ENCODE data around the gene LRRC51.
"Not testable (repeated sequence)": the region's sequence is repeated elsewhere in the genome, so short reads cannot be mapped to it uniquely, and the experiment has no call there.

The LRRC51 gene

GRCh38 chr11:72140661-72141060, 60.0 kb downstream of the LRRC51 start:
- no peak for DNase-seq (ENCODE audit: low spot score)

- DNase-seq (ENCODE audit: low spot score): peak; percentile 88
Measured at GRCh38 chr11:72141066-72141465, 60.4 kb downstream of the LRRC51 start.

GRCh38 chr11:72142086-72142485, 61.4 kb downstream of the LRRC51 start:
- not testable (repeated sequence) for DNase-seq (ENCODE audit: low spot score)

GRCh38 chr11:72142543-72142942, 61.9 kb downstream of the LRRC51 start:
- not testable (repeated sequence) for DNase-seq (ENCODE audit: low spot score)

- peak; percentile 47 for DNase-seq (ENCODE audit: low spot score)
Measured at GRCh38 chr11:72144807-72145565, 64.3 kb downstream of the LRRC51 start.

All from AG20443 (cell line).